ENCODE results near the gene OLAH. TPM values are rescaled to one million over a fixed set of nuclear protein-coding genes. Genes with fewer than 3 reads are reported as not detected.

Gene OLAH
- total RNA-seq, 2 donors from 2014 or later, result 1.3 to 6.6 TPM

Other genes with a start within 250 kb of the OLAH start
- gene CDNF, start 205.9 kb upstream of the OLAH start, total RNA-seq, result 1 to 10 TPM in 1 of 2 donors, under 1 TPM in 1; 0.58 to 1.5 TPM
- gene HSPA14, start 205.6 kb upstream of the OLAH start, total RNA-seq, result 10 to 100 TPM; 23.3 to 40.9 TPM
- 10 to 100 TPM; 15.7 to 23.4 TPM for gene MSANTD7, start 205.6 kb upstream of the OLAH start, total RNA-seq
- 10 to 100 TPM; 24.0 to 38.4 TPM for gene SUV39H2, start 165.1 kb upstream of the OLAH start, total RNA-seq
- gene DCLRE1C, start 89.8 kb upstream of the OLAH start, total RNA-seq, result 10 to 100 TPM; 16.5 to 20.1 TPM
- gene MEIG1, start 84.6 kb upstream of the OLAH start, total RNA-seq, result under 1 TPM in 1 of 2 donors, not detected in 1; 0.48 TPM
- gene ACBD7, start 44.8 kb downstream of the OLAH start, total RNA-seq, result 1 to 10 TPM; 1.5 to 3.1 TPM
- gene RPP38, start 53.4 kb downstream of the OLAH start, total RNA-seq, result 10 to 100 TPM in 1 of 2 donors, 1 to 10 TPM in 1; 9.3 to 18.3 TPM
- 10 to 100 TPM; 18.4 to 35.6 TPM for gene NMT2, start 124.8 kb downstream of the OLAH start, total RNA-seq

All from activated T-helper 17 cell treated with anti-CD3 and anti-CD28 coated beads, Interleukin-2, amount 50 U/mL, for 72 hours (primary cell).